GM19023 (cell line): ENCODE results near the gene PROM2.

Experiments
- ATAC-seq: cut with Tn5 transposase; IDR thresholded peaks from one replicate; pipeline ENCODE4 v1.9.1; 2021; ENCODE audit warnings: mild to moderate bottlenecking, moderate library complexity; ENCODE audit not compliant: unreplicated experiment

Gene PROM2

GRCh38 chr2:95319481-95320343, 45.5 kb downstream of the PROM2 start:
- ATAC-seq: no peak

GRCh38 chr2:95320344-95320712, 46.1 kb downstream of the PROM2 start:
- no peak for ATAC-seq

- no peak for ATAC-seq
Observed at GRCh38 chr2:95320986-95321767, 46.9 kb downstream of the PROM2 start.

GRCh38 chr2:95323347-95324155, 49.3 kb downstream of the PROM2 start:
- no peak for ATAC-seq

- ATAC-seq: no peak
Observed at GRCh38 chr2:95325026-95325425, 50.8 kb downstream of the PROM2 start.

- no peak for ATAC-seq
Observed at GRCh38 chr2:95325590-95326432, 51.6 kb downstream of the PROM2 start.

GRCh38 chr2:95326433-95327140, 52.3 kb downstream of the PROM2 start:
- no peak for ATAC-seq

- ATAC-seq: no peak
Observed at GRCh38 chr2:95327861-95328260, 53.6 kb downstream of the PROM2 start.

- no peak for ATAC-seq
Observed at GRCh38 chr2:95328358-95329125, 54.3 kb downstream of the PROM2 start.

- no peak for ATAC-seq
Observed at GRCh38 chr2:95329401-95329800, 55.2 kb downstream of the PROM2 start.

- ATAC-seq: no peak
Observed at GRCh38 chr2:95329891-95330793, 55.9 kb downstream of the PROM2 start.

- no peak for ATAC-seq
Observed at GRCh38 chr2:95330794-95331338, 56.6 kb downstream of the PROM2 start.

- no peak for ATAC-seq
Observed at GRCh38 chr2:95331606-95332005, 57.4 kb downstream of the PROM2 start.

- ATAC-seq: no peak
Observed at GRCh38 chr2:95332036-95332435, 57.8 kb downstream of the PROM2 start.

- no peak for ATAC-seq
Observed at GRCh38 chr2:95333056-95333455, 58.8 kb downstream of the PROM2 start.

GRCh38 chr2:95333888-95334338, 59.7 kb downstream of the PROM2 start:
- no peak for ATAC-seq

- ATAC-seq: no peak
Observed at GRCh38 chr2:95334916-95335641, 60.8 kb downstream of the PROM2 start.
